Measurements from ENCODE around the gene SPATA22.
"Not testable (repeated sequence)": the region's sequence is repeated elsewhere in the genome, so short reads cannot be mapped to it uniquely, and the experiment has no call there.

Gene SPATA22

GRCh38 chr17:3398310-3398709 lies 73.3 kb downstream of the SPATA22 start, which contains the start of gene OR1E1:
TSS of gene OR1E1 (minus strand) at chr17:3398410. CDS start at chr17:3398410, 0 bp downstream.
- DNase-seq (ENCODE audit: extremely low spot score): no peak
- POLR2A ChIA-PET: no interaction called here
- CTCF ChIA-PET: no interaction called here
- TF ChIP-seq ELF4 (IDR thresholded peaks at IDR 0.05): no peak
- no peak for TF ChIP-seq NFRKB (IDR thresholded peaks at IDR 0.05)
- TF ChIP-seq FOXA1 (IDR thresholded peaks at IDR 0.05): no peak
- TF ChIP-seq ARNT (IDR thresholded peaks at IDR 0.05): no peak
- TF ChIP-seq SP1 (IDR thresholded peaks at IDR 0.05): no peak
- TF ChIP-seq FOXM1 (IDR thresholded peaks at IDR 0.05; ENCODE audit: borderline replicate concordance): no peak
- no peak for TF ChIP-seq CTBP1 (IDR thresholded peaks at IDR 0.05; ENCODE audit: borderline replicate concordance)
- TF ChIP-seq SUZ12 (IDR thresholded peaks at IDR 0.05): no peak
- TF ChIP-seq LEF1 (IDR thresholded peaks at IDR 0.05; ENCODE audit: borderline replicate concordance): no peak
- no peak for TF ChIP-seq PKNOX1 (IDR thresholded peaks at IDR 0.05)
- TF ChIP-seq TARDBP (IDR thresholded peaks at IDR 0.05): no peak
- TF ChIP-seq HDGF (IDR thresholded peaks at IDR 0.05; ENCODE audit: borderline replicate concordance): no peak
- TF ChIP-seq FOXK2 (IDR thresholded peaks at IDR 0.05): no peak
- no peak for TF ChIP-seq L3MBTL2 (conservative IDR thresholded peaks at IDR 0.05)
- no peak for TF ChIP-seq ZNF384 (IDR thresholded peaks at IDR 0.05)
- TF ChIP-seq BHLHE40 (IDR thresholded peaks at IDR 0.05; ENCODE audit: borderline replicate concordance): no peak

- CTCF ChIA-PET; POLR2A ChIA-PET; DNase-seq (ENCODE audit: extremely low spot score): not testable (repeated sequence)
Observed at GRCh38 chr17:3397801-3398200, 73.8 kb downstream of the SPATA22 start.

All from HEK293T (cell line).